HepG2 (cell line): ENCODE results near the gene SFRP4. TPM values are rescaled to one million over a fixed set of nuclear protein-coding genes. Genes with fewer than 3 reads are reported as not detected.

Experiments
- BCL6 ChIP-seq: IDR thresholded peaks from 2 replicates; pipeline ENCODE4 v1.6.1; 2016; ENCODE audit warnings: missing genetic modification reagents, missing compliant biosample characterization
- BORCS8-MEF2B ChIP-seq: sonication (generic); formaldehyde crosslinking; IDR thresholded peaks from 2 replicates; pipeline ENCODE4 v1.8.0; 2022; ENCODE audit warnings: mild to moderate bottlenecking, missing genetic modification reagents
- CBX5 ChIP-seq: sonication (generic); formaldehyde crosslinking; IDR thresholded peaks from 2 replicates; pipeline ENCODE4 v1.4.0; 2020; ENCODE audit warnings: missing genetic modification reagents, borderline replicate concordance
- ZNF329 ChIP-seq: sonication (generic); formaldehyde crosslinking; IDR thresholded peaks from 2 replicates; pipeline ENCODE4 v1.9.0; 2021; ENCODE audit warnings: low read depth, mild to moderate bottlenecking, missing genetic modification reagents
- ZNF510 ChIP-seq: sonication (generic); formaldehyde crosslinking; IDR thresholded peaks from 2 replicates; pipeline ENCODE4 v1.4.0; 2020; ENCODE audit warnings: low read depth, mild to moderate bottlenecking, missing genetic modification reagents
- ZNF574 ChIP-seq: sonication (generic); formaldehyde crosslinking; IDR thresholded peaks from 2 replicates; pipeline ENCODE4 v1.4.0; 2020; ENCODE audit warnings: missing genetic modification reagents
- polyA plus RNA-seq, 8 experiments: library from polyadenylated mRNA; depleted of rRNA in 3 of 8; stranded (reverse) in 7 of 8; unstranded in 1 of 8; fragments of >200 nt; fragmentation: Illumina TruSeq in 4 of 8; extraction: Trizol in 4 of 8; gene quantifications; 2 replicates each; pipeline versions ENCODE4 v1.2.1 to v1.2.3, GENCODE V29; 2011 to 2016; ENCODE audit warnings: low read depth in 4 of 8, missing spikeins in 1 of 8, mixed read lengths in 1 of 8; ENCODE audit not compliant: insufficient read depth in 1 of 8
- total RNA-seq, 5 experiments: library from RNA; depleted of rRNA; stranded (reverse); fragments of >200 nt; fragmentation: Illumina TruSeq; extraction: Trizol; gene quantifications; 2 replicates each; pipeline ENCODE4 v1.2.3, GENCODE V29; 2016; ENCODE audit warnings: low read depth in 1 of 5
- TF ChIP-seq, protein P1 (sequence below): sonication (generic); formaldehyde crosslinking; IDR thresholded peaks from 2 replicates; pipeline ENCODE4 v1.4.0; 2020; ENCODE audit warnings: mild to moderate bottlenecking, missing genetic modification reagents
- TF ChIP-seq, protein P2 (sequence below): sonication (generic); formaldehyde crosslinking; IDR thresholded peaks from one replicate; pipeline ENCODE4 v1.5.1; 2020; ENCODE audit warnings: mild to moderate bottlenecking, missing genetic modification reagents; ENCODE audit errors: not compliant biosample characterization

Gene SFRP4
- total and polyA plus RNA-seq, 2 of the 13 experiments (the other 11 are each of a cell fraction or from before 2014, with no cell fraction given) = 0.96 to 1.8 TPM

DNA sequence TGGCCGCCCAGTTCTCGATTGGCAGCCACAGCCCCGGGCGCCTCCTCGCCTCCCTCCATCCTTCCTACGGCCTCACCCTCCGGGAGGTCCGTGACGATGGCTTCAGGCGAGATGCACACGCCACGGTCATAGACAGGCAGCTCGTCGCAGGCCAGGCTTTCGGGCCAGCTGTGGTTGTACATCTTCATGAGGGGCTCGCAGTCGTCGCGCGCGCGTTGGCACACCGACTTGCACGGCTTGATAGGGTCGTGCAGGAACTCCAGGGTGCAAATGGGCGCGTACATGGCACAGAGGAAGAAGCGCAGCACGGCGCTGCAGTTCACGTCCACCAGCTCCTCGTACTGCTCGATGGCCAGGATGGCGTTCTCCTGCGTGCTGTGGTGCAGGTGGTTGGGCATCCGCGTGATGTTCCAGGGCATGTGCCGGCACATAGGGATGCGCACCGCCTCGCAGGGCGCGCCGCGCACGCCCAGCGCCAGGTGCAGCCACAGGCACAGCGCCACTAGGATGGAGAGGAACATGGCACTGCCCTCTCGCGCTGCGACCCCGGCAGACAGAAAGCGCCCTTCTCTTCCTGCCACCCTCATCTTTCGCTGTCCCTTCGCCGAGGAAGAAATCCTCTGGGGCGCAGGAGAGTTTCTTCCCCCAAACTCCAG lies 472 bp downstream of the SFRP4 start (continued):
- TF ChIP-seq, protein P1, sequence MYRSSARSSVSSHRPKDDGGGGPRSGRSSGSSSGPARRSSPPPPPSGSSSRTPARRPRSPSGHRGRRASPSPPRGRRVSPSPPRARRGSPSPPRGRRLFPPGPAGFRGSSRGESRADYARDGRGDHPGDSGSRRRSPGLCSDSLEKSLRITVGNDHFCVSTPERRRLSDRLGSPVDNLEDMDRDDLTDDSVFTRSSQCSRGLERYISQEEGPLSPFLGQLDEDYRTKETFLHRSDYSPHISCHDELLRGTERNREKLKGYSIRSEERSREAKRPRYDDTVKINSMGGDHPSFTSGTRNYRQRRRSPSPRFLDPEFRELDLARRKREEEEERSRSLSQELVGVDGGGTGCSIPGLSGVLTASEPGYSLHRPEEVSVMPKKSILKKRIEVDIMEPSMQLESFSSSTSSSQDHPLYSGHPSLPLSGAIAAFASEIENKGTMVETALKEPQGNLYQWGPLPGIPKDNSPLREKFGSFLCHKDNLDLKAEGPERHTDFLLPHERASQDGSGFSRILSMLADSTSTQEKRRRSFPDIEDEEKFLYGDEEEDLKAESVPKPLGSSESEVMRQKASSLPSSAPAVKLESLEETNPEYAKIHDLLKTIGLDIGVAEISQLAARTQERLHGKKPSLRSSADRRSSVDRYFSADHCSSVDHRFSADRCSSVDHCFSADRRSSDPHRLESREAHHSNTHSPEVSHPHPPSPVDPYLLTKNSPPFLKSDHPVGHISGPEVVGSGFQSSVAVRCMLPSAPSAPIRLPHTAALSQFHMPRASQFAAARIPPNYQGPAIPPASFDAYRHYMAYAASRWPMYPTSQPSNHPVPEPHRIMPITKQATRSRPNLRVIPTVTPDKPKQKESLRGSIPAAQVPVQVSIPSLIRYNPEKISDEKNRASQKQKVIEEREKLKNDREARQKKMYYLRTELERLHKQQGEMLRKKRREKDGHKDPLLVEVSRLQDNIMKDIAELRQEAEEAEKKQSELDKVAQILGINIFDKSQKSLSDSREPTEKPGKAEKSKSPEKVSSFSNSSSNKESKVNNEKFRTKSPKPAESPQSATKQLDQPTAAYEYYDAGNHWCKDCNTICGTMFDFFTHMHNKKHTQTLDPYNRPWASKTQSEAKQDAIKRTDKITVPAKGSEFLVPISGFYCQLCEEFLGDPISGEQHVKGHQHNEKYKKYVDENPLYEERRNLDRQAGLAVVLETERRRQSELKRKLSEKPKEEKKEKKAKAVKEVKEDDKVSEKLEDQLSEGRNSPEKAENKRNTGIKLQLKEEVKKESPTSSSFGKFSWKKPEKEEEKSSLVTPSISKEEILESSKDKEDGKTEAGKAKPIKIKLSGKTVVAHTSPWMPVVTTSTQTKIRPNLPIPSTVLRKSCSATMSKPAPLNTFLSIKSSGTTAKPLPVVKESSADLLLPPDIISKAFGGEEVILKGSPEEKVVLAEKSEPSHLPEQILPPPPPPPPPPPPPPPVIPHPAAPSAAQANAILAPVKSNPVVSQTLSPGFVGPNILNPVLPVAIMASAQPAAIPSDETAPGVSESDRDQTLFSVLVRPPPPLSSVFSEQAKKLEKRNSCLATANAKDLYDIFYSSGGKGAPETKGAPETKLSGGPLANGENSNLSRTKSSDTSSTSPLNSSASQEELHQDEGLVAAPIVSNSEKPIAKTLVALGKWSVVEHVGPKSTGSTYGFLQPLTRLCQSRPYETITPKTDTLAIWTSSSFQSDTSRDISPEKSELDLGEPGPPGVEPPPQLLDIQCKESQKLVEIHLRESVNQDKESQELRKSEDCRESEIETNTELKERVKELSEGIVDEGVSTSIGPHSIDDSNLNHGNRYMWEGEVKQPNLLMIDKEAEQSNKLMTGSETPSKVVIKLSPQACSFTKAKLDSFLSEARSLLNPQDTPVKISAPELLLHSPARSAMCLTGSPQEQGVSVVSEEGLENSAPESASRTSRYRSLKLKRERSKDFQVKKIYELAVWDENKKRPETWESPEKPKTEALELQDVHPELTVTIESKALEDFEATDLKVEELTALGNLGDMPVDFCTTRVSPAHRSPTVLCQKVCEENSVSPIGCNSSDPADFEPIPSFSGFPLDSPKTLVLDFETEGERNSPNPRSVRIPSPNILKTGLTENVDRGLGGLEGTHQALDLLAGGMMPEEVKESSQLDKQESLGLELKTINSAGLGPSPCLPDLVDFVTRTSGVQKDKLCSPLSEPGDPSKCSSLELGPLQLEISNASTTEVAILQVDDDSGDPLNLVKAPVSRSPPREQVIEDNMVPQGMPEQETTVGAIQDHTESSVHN = no peak
- TF ChIP-seq, protein P2, sequence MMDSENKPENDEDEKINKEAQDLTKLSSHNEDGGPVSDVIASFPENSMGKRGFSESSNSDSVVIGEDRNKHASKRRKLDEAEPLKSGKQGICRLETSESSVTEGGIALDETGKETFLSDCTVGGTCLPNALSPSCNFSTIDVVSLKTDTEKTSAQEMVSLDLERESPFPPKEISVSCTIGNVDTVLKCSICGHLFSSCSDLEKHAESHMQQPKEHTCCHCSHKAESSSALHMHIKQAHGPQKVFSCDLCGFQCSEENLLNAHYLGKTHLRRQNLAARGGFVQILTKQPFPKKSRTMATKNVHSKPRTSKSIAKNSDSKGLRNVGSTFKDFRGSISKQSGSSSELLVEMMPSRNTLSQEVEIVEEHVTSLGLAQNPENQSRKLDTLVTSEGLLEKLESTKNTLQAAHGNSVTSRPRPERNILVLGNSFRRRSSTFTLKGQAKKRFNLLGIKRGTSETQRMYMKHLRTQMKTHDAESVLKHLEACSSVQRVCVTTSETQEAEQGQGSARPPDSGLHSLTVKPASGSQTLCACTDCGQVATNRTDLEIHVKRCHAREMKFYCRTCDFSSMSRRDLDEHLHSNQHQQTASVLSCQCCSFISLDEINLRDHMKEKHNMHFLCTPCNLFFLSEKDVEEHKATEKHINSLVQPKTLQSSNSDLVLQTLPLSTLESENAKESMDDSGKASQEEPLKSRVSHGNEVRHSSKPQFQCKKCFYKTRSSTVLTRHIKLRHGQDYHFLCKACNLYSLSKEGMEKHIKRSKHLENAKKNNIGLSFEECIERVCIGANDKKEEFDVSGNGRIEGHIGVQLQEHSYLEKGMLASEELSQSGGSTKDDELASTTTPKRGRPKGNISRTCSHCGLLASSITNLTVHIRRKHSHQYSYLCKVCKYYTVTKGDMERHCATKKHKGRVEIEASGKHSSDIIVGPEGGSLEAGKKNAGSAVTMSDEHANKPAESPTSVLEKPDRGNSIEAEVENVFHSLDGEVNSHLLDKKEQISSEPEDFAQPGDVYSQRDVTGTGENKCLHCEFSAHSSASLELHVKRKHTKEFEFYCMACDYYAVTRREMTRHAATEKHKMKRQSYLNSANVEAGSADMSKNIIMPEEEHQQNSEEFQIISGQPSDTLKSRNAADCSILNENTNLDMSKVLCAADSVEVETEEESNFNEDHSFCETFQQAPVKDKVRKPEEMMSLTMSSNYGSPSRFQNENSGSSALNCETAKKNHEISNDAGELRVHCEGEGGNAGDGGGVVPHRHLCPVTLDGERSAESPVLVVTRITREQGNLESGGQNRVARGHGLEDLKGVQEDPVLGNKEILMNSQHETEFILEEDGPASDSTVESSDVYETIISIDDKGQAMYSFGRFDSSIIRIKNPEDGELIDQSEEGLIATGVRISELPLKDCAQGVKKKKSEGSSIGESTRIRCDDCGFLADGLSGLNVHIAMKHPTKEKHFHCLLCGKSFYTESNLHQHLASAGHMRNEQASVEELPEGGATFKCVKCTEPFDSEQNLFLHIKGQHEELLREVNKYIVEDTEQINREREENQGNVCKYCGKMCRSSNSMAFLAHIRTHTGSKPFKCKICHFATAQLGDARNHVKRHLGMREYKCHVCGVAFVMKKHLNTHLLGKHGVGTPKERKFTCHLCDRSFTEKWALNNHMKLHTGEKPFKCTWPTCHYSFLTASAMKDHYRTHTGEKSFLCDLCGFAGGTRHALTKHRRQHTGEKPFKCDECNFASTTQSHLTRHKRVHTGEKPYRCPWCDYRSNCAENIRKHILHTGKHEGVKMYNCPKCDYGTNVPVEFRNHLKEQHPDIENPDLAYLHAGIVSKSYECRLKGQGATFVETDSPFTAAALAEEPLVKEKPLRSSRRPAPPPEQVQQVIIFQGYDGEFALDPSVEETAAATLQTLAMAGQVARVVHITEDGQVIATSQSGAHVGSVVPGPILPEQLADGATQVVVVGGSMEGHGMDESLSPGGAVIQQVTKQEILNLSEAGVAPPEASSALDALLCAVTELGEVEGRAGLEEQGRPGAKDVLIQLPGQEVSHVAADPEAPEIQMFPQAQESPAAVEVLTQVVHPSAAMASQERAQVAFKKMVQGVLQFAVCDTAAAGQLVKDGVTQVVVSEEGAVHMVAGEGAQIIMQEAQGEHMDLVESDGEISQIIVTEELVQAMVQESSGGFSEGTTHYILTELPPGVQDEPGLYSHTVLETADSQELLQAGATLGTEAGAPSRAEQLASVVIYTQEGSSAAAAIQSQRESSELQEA (CRISPR knock-in tag) = peak; percentile 81
- no peak; the same call in 1 of the 2 replicates for TF ChIP-seq BORCS8-MEF2B
- no peak for TF ChIP-seq ZNF510 (CRISPR knock-in tag)
- TF ChIP-seq BCL6 (CRISPR knock-in tag) = peak; percentile 6; the same call in 1 of the 2 replicates
- 0 out of 2 replicates have a peak, but pooled peaks have one; percentile 50 for TF ChIP-seq ZNF574 (CRISPR knock-in tag)
- peak; percentile 55; the same call in 1 of the 2 replicates for TF ChIP-seq CBX5 (CRISPR knock-in tag)
- peak; percentile 63; the same call in 1 of the 2 replicates for TF ChIP-seq ZNF329 (CRISPR knock-in tag)
